Liver (tissue), 3 donors: ENCODE data around the gene POFUT2.

Experiments used
- EGR1 ChIP-seq, 2 donors: IDR thresholded peaks; 2 replicates each; pipeline ENCODE4 v1.6.1; 2016 to 2018; ENCODE audit warnings: antibody characterized with exemption in 2 of 2, low read depth in 2 of 2
- GABPA ChIP-seq, 2 donors: IDR thresholded peaks in 1 of 2; conservative IDR thresholded peaks in 1 of 2; 2 replicates each; pipeline ENCODE4 v1.6.1; 2016; ENCODE audit warnings: antibody characterized with exemption in 2 of 2, mild to moderate bottlenecking in 1 of 2, moderate library complexity in 1 of 2
- JUND ChIP-seq, 2 donors: IDR thresholded peaks; 2 replicates each; pipeline ENCODE4 v1.6.1; 2016; ENCODE audit warnings: antibody characterized with exemption in 2 of 2
- RAD21 ChIP-seq, 2 donors: IDR thresholded peaks; 2 replicates each; pipeline ENCODE4 v1.6.1; 2016; ENCODE audit warnings: antibody characterized with exemption in 2 of 2, mild to moderate bottlenecking in 2 of 2
- TAF1 ChIP-seq: conservative IDR thresholded peaks from 2 replicates; pipeline ENCODE4 v1.6.1; 2016; ENCODE audit warnings: antibody characterized with exemption, mild to moderate bottlenecking
- YY1 ChIP-seq: IDR thresholded peaks from 2 replicates; pipeline ENCODE4 v1.6.1; 2016; ENCODE audit warnings: antibody characterized with exemption, mild to moderate bottlenecking
- TF ChIP-seq, protein P1 (sequence below): fragments of 150-350 bp; IDR thresholded peaks from 2 replicates; pipeline ENCODE4 v1.5.1; 2017; ENCODE audit warnings: improper control_type of control experiment, low read depth, low read length; ENCODE audit not compliant: missing input control
- TF ChIP-seq, protein P2 (sequence below): IDR thresholded peaks from 2 replicates; pipeline ENCODE4 v1.6.1; 2016; ENCODE audit warnings: antibody characterized with exemption
- donor health status: healthy.
- donor health status: healthy.

DNA sequence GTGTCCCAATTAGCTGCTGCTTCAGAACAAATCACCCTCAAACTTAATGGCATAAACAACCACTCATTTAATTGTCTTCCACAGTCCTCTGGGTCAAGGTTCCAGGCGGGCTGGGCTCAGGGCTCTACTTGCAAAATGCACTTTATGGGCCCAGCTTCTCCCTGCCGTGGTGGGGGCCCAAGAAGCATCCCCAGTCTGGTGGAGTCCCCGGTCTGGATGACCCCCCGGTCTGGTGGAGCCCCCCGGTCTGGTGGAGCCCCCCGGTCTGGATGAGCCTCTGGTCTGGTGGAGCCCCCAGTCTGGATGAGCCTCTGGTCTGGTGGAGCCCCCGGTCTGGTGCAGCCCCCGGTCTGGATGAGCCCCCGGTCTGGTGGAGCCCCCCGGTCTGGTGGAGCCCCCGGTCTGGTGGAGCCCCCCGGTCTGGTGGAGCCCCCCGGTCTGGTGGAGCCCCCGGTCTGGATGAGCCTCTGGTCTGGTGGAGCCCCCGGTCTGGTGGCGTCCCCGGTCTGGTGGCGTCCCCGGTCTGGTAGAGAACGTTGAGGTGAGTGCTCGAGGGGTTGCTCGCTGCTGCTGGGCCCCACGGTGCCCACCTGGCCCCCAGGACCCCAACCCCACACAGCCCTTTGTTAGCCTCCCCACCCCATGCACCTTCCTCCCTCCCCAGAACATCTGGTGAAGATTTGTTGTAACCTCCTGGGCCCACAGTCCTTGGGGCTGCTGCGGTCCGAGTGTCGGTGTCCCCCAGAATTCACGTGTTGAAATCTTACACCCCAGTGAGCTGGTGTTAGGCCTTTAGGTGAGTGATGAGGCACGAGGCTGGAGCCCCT, 33.8 kb downstream of the POFUT2 start:
- TF ChIP-seq, protein P1, sequence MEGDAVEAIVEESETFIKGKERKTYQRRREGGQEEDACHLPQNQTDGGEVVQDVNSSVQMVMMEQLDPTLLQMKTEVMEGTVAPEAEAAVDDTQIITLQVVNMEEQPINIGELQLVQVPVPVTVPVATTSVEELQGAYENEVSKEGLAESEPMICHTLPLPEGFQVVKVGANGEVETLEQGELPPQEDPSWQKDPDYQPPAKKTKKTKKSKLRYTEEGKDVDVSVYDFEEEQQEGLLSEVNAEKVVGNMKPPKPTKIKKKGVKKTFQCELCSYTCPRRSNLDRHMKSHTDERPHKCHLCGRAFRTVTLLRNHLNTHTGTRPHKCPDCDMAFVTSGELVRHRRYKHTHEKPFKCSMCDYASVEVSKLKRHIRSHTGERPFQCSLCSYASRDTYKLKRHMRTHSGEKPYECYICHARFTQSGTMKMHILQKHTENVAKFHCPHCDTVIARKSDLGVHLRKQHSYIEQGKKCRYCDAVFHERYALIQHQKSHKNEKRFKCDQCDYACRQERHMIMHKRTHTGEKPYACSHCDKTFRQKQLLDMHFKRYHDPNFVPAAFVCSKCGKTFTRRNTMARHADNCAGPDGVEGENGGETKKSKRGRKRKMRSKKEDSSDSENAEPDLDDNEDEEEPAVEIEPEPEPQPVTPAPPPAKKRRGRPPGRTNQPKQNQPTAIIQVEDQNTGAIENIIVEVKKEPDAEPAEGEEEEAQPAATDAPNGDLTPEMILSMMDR, result no peak
- TF ChIP-seq EGR1 (IDR thresholded peaks at IDR 0.05; ENCODE audit: low read depth in 2 of 2), result no peak
- no peak for TF ChIP-seq JUND (IDR thresholded peaks at IDR 0.05)
- TF ChIP-seq TAF1, result no peak
- no peak for TF ChIP-seq YY1
- no peak for TF ChIP-seq GABPA (IDR thresholded peaks at IDR 0.05 in 1 of 2, conservative IDR thresholded peaks at IDR 0.05 in 1 of 2)
- TF ChIP-seq, protein P2, sequence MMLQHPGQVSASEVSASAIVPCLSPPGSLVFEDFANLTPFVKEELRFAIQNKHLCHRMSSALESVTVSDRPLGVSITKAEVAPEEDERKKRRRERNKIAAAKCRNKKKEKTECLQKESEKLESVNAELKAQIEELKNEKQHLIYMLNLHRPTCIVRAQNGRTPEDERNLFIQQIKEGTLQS, result no peak
- no peak for TF ChIP-seq RAD21 (IDR thresholded peaks at IDR 0.05)
